MCF 10A (cell line): ENCODE results near the gene PRDM8. TPM values are rescaled to one million over a fixed set of nuclear protein-coding genes. Genes with fewer than 3 reads are reported as not detected.
A peak's percentile ranks its signal among the peaks of the same experiment; 100 is the strongest.

Experiments
- BruUV-seq: library from RNA; stranded (reverse); fragments of 400-500 nt; replicated peaks from 2 replicates; lab custom pipeline; 2021; lab: Mats Ljungman, UMichigan
- CTCF ChIA-PET: fragments of 300-600 bp; sonication (Branson Sonifier 250); formaldehyde crosslinking; extraction: SDS; loops from one replicate; lab custom pipeline; 2021; ENCODE audit warnings: antibody characterized with exemption, inconsistent platforms; lab: Yijun Ruan, JAX
- POLR2A ChIA-PET: fragments of 300-600, 350-650 bp; sonication (Branson Sonifier 250); formaldehyde crosslinking; extraction: SDS; loops from one replicate; lab custom pipeline; 2020; ENCODE audit warnings: antibody characterized with exemption, inconsistent platforms; lab: Yijun Ruan, JAX
- DNase-seq: peaks from one replicate; pipeline ENCODE4 v3.0.0-alpha.2; 2018; ENCODE audit not compliant: unreplicated experiment
- H3K27ac Mint-ChIP-seq: one replicate; pipeline ENCODE4 v1.8.0; 2022; ENCODE audit warnings: mild to moderate bottlenecking, low read depth, mixed read lengths; ENCODE audit not compliant: unreplicated experiment
- H3K27me3 Mint-ChIP-seq: one replicate; pipeline ENCODE4 v1.8.0; 2022; ENCODE audit warnings: mixed read lengths; ENCODE audit not compliant: insufficient read depth, unreplicated experiment
- H3K36me3 Mint-ChIP-seq: one replicate; pipeline ENCODE4 v1.8.0; 2022; ENCODE audit warnings: mild to moderate bottlenecking, moderate library complexity, mixed read lengths; ENCODE audit not compliant: insufficient read depth, unreplicated experiment
- H3K4me1 Mint-ChIP-seq: one replicate; pipeline ENCODE4 v1.8.0; 2022; ENCODE audit warnings: mixed read lengths; ENCODE audit not compliant: insufficient read depth, unreplicated experiment
- H3K4me3 Mint-ChIP-seq: one replicate; pipeline ENCODE4 v1.8.0; 2022; ENCODE audit warnings: mild to moderate bottlenecking, moderate library complexity, mixed read lengths; ENCODE audit not compliant: unreplicated experiment
- H3K9me3 Mint-ChIP-seq: one replicate; pipeline ENCODE4 v1.8.0; 2022; ENCODE audit warnings: mixed read lengths; ENCODE audit not compliant: unreplicated experiment
- CTCF ChIP-seq: fragments of 200-600 bp; IDR thresholded peaks from one replicate; pipeline ENCODE4 v1.8.0; 2022; ENCODE audit warnings: antibody characterized with exemption, mild to moderate bottlenecking; ENCODE audit not compliant: unreplicated experiment
- intact Hi-C: fragments of 100-400 bp; cut with micrococcal nuclease; formaldehyde crosslinking; loops from 2 replicates; pipeline ENCODE4 v1.14.1; 2022
- total RNA-seq: library from RNA; stranded (reverse); gene quantifications from 2 replicates; pipeline ENCODE4 v1.2.3, GENCODE V29; 2022

PRDM8 gene
- total RNA-seq, 1 experiment from 2014 or later = 4.9 TPM

- intact Hi-C loops = no loop called here
- H3K9me3 Mint-ChIP-seq = peaks cover 3% of the 10 kb centered on the region
- POLR2A ChIA-PET = no interaction called here
Measured at GRCh38 chr4:80202741-80203553, 5.6 kb downstream of the PRDM8 start.

GRCh38 chr4:80204433-80205011 is 7.2 kb downstream of the PRDM8 start:
- Mint-ChIP-seq H3K4me1 (no peaks in the 10 kb centered on the region), H3K27ac (no peak overlapping the region), H3K9me3 (peaks cover 8% of the 10 kb centered on the region), H3K4me3 (no peak overlapping the region), H3K36me3 (no peaks in the 10 kb centered on the region), H3K27me3 (no peaks in the 10 kb centered on the region)
- ChIA-PET POLR2A (no interaction called here), CTCF (interaction anchor here (1.4 to 1.7 kb wide), 2 partner anchors 18 to 79 kb away, joined by 3 to 4 read pairs; no protein-coding TSS in a partner anchor)
- no TSS peak for BruUV-seq
- DNase-seq = no peak
- intact Hi-C loops = no loop called here
- TF ChIP-seq CTCF = no peak

More at GRCh38 chr4:80202741-80203553, 5.6 kb downstream of the PRDM8 start:
- no TSS peak for BruUV-seq
- no peak overlapping the region for H3K27ac Mint-ChIP-seq
- peak overlapping the region; percentile 14 for H3K4me3 Mint-ChIP-seq
- H3K4me1 Mint-ChIP-seq = no peaks in the 10 kb centered on the region
- H3K36me3 Mint-ChIP-seq = no peaks in the 10 kb centered on the region
- no peak for DNase-seq
- no peaks in the 10 kb centered on the region for H3K27me3 Mint-ChIP-seq
- CTCF ChIA-PET = no interaction called here
- no peak for TF ChIP-seq CTCF

- intact Hi-C loops = no loop called here
- H3K36me3 Mint-ChIP-seq = no peaks in the 10 kb centered on the region
- no peaks in the 10 kb centered on the region for H3K27me3 Mint-ChIP-seq
- no TSS peak for BruUV-seq
- H3K4me3 Mint-ChIP-seq = no peak overlapping the region
- no peaks in the 10 kb centered on the region for H3K4me1 Mint-ChIP-seq
- peaks cover 8% of the 10 kb centered on the region for H3K9me3 Mint-ChIP-seq
- no peak for DNase-seq
- ChIA-PET POLR2A (interaction anchor here (0.6 kb wide), 1 partner anchor 120 kb away, joined by 3 read pairs; no protein-coding TSS in a partner anchor), CTCF (interaction anchor here (0.7 to 1.7 kb wide), 3 partner anchors 10 to 23 kb away, joined by 3 to 6 read pairs (median 3); no protein-coding TSS in a partner anchor)
- TF ChIP-seq CTCF = no peak
- H3K27ac Mint-ChIP-seq = no peak overlapping the region
Measured at GRCh38 chr4:80206111-80206510, 8.8 kb downstream of the PRDM8 start.

- no peaks in the 10 kb centered on the region for H3K4me1 Mint-ChIP-seq
- no TSS peak for BruUV-seq
- POLR2A ChIA-PET = no interaction called here
- CTCF ChIA-PET = interaction anchor here (1.7 kb wide), 1 partner anchor 10 kb away, joined by 3 read pairs; no protein-coding TSS in a partner anchor
- H3K27me3 Mint-ChIP-seq = no peaks in the 10 kb centered on the region
- no peak overlapping the region for H3K27ac Mint-ChIP-seq
- peaks cover 8% of the 10 kb centered on the region for H3K9me3 Mint-ChIP-seq
- no peak for DNase-seq
- H3K36me3 Mint-ChIP-seq = no peaks in the 10 kb centered on the region
- intact Hi-C loops = no loop called here
- H3K4me3 Mint-ChIP-seq = no peak overlapping the region
- no peak for TF ChIP-seq CTCF
Measured at GRCh38 chr4:80206521-80207171, 9.3 kb downstream of the PRDM8 start.
